SU-DHL-6 (cell line): ENCODE measurements around the gene TDRD5.

ENCODE experiments used
- H2AFZ ChIP-seq: fragments of 200-600 bp; sonication (generic); 2 replicates; pipeline ENCODE4 v1.6.1; 2014; ENCODE audit warnings: low read depth, mild to moderate bottlenecking, moderate library complexity, mixed read lengths, antibody characterized with exemption, low read length; ENCODE audit not compliant: severe bottlenecking
- H3F3A ChIP-seq: fragments of 200-600 bp; shearing (Covaris generic); 2 replicates; pipeline ENCODE4 v1.6.0; 2016; ENCODE audit warnings: antibody characterized with exemption, mild to moderate bottlenecking; ENCODE audit not compliant: insufficient read depth
- H3K27ac ChIP-seq: fragments of 200-600 bp; sonication (generic); 2 replicates; pipeline ENCODE4 v1.5.1; 2016; ENCODE audit warnings: low read depth, mild to moderate bottlenecking, low read length, moderate library complexity, mixed read lengths
- H3K27me3 ChIP-seq: fragments of 200-600 bp; sonication (generic), shearing (Covaris generic); 2 replicates; pipeline ENCODE4 v1.6.0; 2014; ENCODE audit warnings: mild to moderate bottlenecking, low read length
- H3K36me3 ChIP-seq: fragments of 200-600 bp; sonication (generic); 2 replicates; pipeline ENCODE4 v1.6.1; 2014; ENCODE audit warnings: mild to moderate bottlenecking, low read length, mixed read lengths
- H3K4me2 ChIP-seq: fragments of 300-600, 200-600 bp; shearing (Covaris generic), sonication (generic); 2 replicates; pipeline ENCODE4 v1.6.0; 2014; ENCODE audit warnings: low read length, low read depth, mild to moderate bottlenecking; ENCODE audit not compliant: poor library complexity, severe bottlenecking
- H3K4me3 ChIP-seq: fragments of 200-600 bp; sonication (generic); 2 replicates; pipeline ENCODE4 v1.5.1; 2014; ENCODE audit warnings: antibody characterized with exemption, low read length, mild to moderate bottlenecking, mixed read lengths; ENCODE audit not compliant: insufficient read depth, poor library complexity, severe bottlenecking
- H3K79me2 ChIP-seq: fragments of 200-600 bp; sonication (generic); 2 replicates; pipeline ENCODE4 v1.6.1; 2014; ENCODE audit warnings: mild to moderate bottlenecking, low read length, moderate library complexity; ENCODE audit not compliant: insufficient read depth
- H3K9ac ChIP-seq: fragments of 200-600 bp; sonication (generic); 2 replicates; pipeline ENCODE4 v1.7.0; 2014; ENCODE audit warnings: mild to moderate bottlenecking, low read length
- H3K9me2 ChIP-seq: fragments of 200-600 bp; sonication (generic); replicated peaks from 2 replicates; pipeline ENCODE4 v1.6.1; 2014; ENCODE audit warnings: low read length; ENCODE audit not compliant: insufficient read depth
- H3K9me3 ChIP-seq: fragments of 200-600 bp; sonication (generic); 2 replicates; pipeline ENCODE4 v1.6.1; 2014; ENCODE audit warnings: low read length, mixed read lengths; ENCODE audit not compliant: insufficient read depth
- H4K20me1 ChIP-seq: fragments of 200-600 bp; sonication (generic); 2 replicates; pipeline ENCODE4 v1.6.1; 2014; ENCODE audit warnings: low read depth, mild to moderate bottlenecking, antibody characterized with exemption, low read length, moderate library complexity, mixed read lengths
- CTCF ChIP-seq: fragments of 200-600 bp; sonication (generic); IDR thresholded peaks from one replicate; pipeline ENCODE4 v1.5.1; 2017; ENCODE audit warnings: antibody characterized with exemption, mild to moderate bottlenecking, low read length, moderate library complexity; ENCODE audit not compliant: insufficient read depth, poor library complexity, severe bottlenecking
- EZH2phosphoT487 ChIP-seq: fragments of 200-600 bp; sonication (generic), shearing (Covaris generic); conservative IDR thresholded peaks from 2 replicates; pipeline ENCODE4 v1.6.1; 2018; ENCODE audit warnings: mild to moderate bottlenecking, antibody characterized with exemption, low read length, moderate library complexity, mixed read lengths

The TDRD5 gene

GRCh38 chr1:179554427-179554826 is 37.2 kb upstream of the TDRD5 start:
- Histone ChIP-seq H3K27me3 (no peaks in the 10 kb centered on the region), H3K36me3 (no peaks in the 10 kb centered on the region), H3F3A (no peaks in the 10 kb centered on the region), H3K79me2 (no peaks in the 10 kb centered on the region), H3K27ac (no peak overlapping the region), H3K9me2 (no peaks in the 10 kb centered on the region), H3K9me3 (no peaks in the 10 kb centered on the region), H2AFZ (no peak overlapping the region), H3K9ac (no peak overlapping the region), H4K20me1 (no peaks in the 10 kb centered on the region), H3K4me3 (no peak overlapping the region), H3K4me2 (no peak overlapping the region)
- no peak for TF ChIP-seq CTCF
- no peak for TF ChIP-seq EZH2phosphoT487

- Histone ChIP-seq H3K27ac (no peak overlapping the region), H3K27me3 (no peaks in the 10 kb centered on the region; the same call in 1 of the 2 replicates), H3F3A (no peaks in the 10 kb centered on the region), H3K79me2 (no peaks in the 10 kb centered on the region), H4K20me1 (no peaks in the 10 kb centered on the region), H3K9ac (no peak overlapping the region), H3K9me3 (no peaks in the 10 kb centered on the region), H3K9me2 (no peaks in the 10 kb centered on the region), H3K4me3 (no peak overlapping the region), H3K4me2 (no peak overlapping the region), H3K36me3 (no peaks in the 10 kb centered on the region), H2AFZ (no peak overlapping the region)
- no peak for TF ChIP-seq CTCF
- no peak for TF ChIP-seq EZH2phosphoT487
These were observed 33.6 kb upstream of the TDRD5 start for GRCh38 chr1:179558078-179558477.

GRCh38 chr1:179575497-179576314 is 15.9 kb upstream of the TDRD5 start, which contains the start of gene NPHS2:
TSS of gene NPHS2 (minus strand) at chr1:179575948. CDS start at chr1:179575864, 84 bp downstream.
- H3K9me2 ChIP-seq = no peaks in the 10 kb centered on the region
- no peaks in the 10 kb centered on the region for H3K79me2 ChIP-seq
- no peak within 1 kb of the TSS for H3K9ac ChIP-seq
- H3K36me3 ChIP-seq = no peaks in the 10 kb centered on the region
- no peak within 1 kb of the TSS for H3K4me3 ChIP-seq
- H3K9me3 ChIP-seq = no peaks in the 10 kb centered on the region
- no peak within 1 kb of the TSS for H3K27ac ChIP-seq
- H4K20me1 ChIP-seq = no peaks in the 10 kb centered on the region
- H3F3A ChIP-seq = no peaks in the 10 kb centered on the region
- H3K4me2 ChIP-seq = no peak within 1 kb of the TSS
- no peak within 1 kb of the TSS for H2AFZ ChIP-seq
- no peaks in the 10 kb centered on the region for H3K27me3 ChIP-seq
- TF ChIP-seq CTCF (no peak), EZH2phosphoT487 (no peak)
